ENCODE measurements around the gene ABL1. TPM values are rescaled to one million over a fixed set of nuclear protein-coding genes. Genes with fewer than 3 reads are reported as not detected.

Gene ABL1
- total RNA-seq, 4 donors from 2014 or later, result 31.3 to 40.4 (median 34.8) TPM

GRCh38 chr9:130922893-130923610, 88.0 kb downstream of the ABL1 start:
- WGBS, result 72% methylated on average over 16 of the region's 16 CpGs
- Histone ChIP-seq H3K9me3 (no peaks in the 10 kb centered on the region), H3K4me3 (no peak overlapping the region), H3K36me3 (no peaks in the 10 kb centered on the region), H3K27me3 (peaks cover 79% of the 10 kb centered on the region), H3K27ac (no peak overlapping the region), H3K4me1 (peaks cover 7% of the 10 kb centered on the region)
- no peak for DNase-seq (ENCODE audit: low spot score in 2 of 2)
- TF ChIP-seq POLR2AphosphoS5 (IDR thresholded peaks at IDR 0.05), result no peak
- no peak for TF ChIP-seq EP300 (IDR thresholded peaks at IDR 0.05)
- TF ChIP-seq POLR2A (IDR thresholded peaks at IDR 0.05), result no peak
- no peak for TF ChIP-seq CTCF (IDR thresholded peaks at IDR 0.05)

GRCh38 chr9:130923611-130924447, 88.8 kb downstream of the ABL1 start:
- Histone ChIP-seq H3K36me3 (no peaks in the 10 kb centered on the region), H3K27me3 (peaks cover 71% of the 10 kb centered on the region), H3K9me3 (no peaks in the 10 kb centered on the region), H3K4me3 (no peak overlapping the region), H3K4me1 (peaks cover under 1% of the 10 kb centered on the region), H3K27ac (no peak overlapping the region)
- TF ChIP-seq CTCF (IDR thresholded peaks at IDR 0.05) (no peak), POLR2AphosphoS5 (IDR thresholded peaks at IDR 0.05) (no peak), POLR2A (IDR thresholded peaks at IDR 0.05) (no peak), EP300 (IDR thresholded peaks at IDR 0.05) (no peak)
- DNase-seq (ENCODE audit: low spot score in 2 of 2), result no peak
- 95% methylated on average over 30 of the region's 42 CpGs for WGBS

DNA sequence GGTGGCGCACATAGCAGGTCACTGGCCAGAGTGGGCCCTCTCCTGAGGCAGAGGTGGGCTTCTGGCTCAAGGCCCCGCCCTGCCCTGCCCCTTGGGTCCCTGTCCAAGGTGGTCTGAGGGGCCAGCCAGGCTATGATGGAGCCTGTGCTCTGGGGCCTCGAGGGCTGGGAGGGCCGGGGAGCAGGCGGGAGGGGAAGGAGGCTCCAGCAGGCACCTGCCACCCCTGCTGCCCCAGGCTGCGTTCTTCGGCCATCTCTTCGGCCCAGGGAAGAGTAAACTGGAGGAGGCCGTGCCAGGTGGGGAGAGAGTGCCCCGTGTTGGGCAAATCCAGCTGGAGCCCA, 89.4 kb downstream of the ABL1 start:
- Histone ChIP-seq H3K4me1 (no peaks in the 10 kb centered on the region), H3K9me3 (no peaks in the 10 kb centered on the region), H3K36me3 (no peaks in the 10 kb centered on the region), H3K27ac (no peak overlapping the region), H3K27me3 (peaks cover 67% of the 10 kb centered on the region), H3K4me3 (no peak overlapping the region)
- no peak for TF ChIP-seq CTCF (IDR thresholded peaks at IDR 0.05)
- no peak for TF ChIP-seq POLR2A (IDR thresholded peaks at IDR 0.05)
- no peak for TF ChIP-seq EP300 (IDR thresholded peaks at IDR 0.05)
- no peak for TF ChIP-seq POLR2AphosphoS5 (IDR thresholded peaks at IDR 0.05)
- 67% methylated on average over 7 of the region's 10 CpGs for WGBS
- DNase-seq (ENCODE audit: low spot score in 2 of 2), result no peak

GRCh38 chr9:130925050-130925678, 90.1 kb downstream of the ABL1 start:
- Histone ChIP-seq H3K36me3 (no peaks in the 10 kb centered on the region), H3K4me1 (no peaks in the 10 kb centered on the region), H3K4me3 (no peak overlapping the region), H3K9me3 (no peaks in the 10 kb centered on the region), H3K27ac (no peak overlapping the region), H3K27me3 (peaks cover 66% of the 10 kb centered on the region)
- no peak for DNase-seq (ENCODE audit: low spot score in 2 of 2)
- no peak for TF ChIP-seq POLR2AphosphoS5 (IDR thresholded peaks at IDR 0.05)
- TF ChIP-seq EP300 (IDR thresholded peaks at IDR 0.05), result no peak
- TF ChIP-seq CTCF (IDR thresholded peaks at IDR 0.05), result no peak
- no peak for TF ChIP-seq POLR2A (IDR thresholded peaks at IDR 0.05)
- WGBS, result 87% methylated on average over 15 of the region's 19 CpGs

GRCh38 chr9:130927338-130927737, 92.3 kb downstream of the ABL1 start:
- Histone ChIP-seq H3K4me1 (peaks cover 11% of the 10 kb centered on the region), H3K27ac (no peak overlapping the region), H3K4me3 (no peak overlapping the region), H3K36me3 (no peaks in the 10 kb centered on the region), H3K9me3 (no peaks in the 10 kb centered on the region), H3K27me3 (peaks cover 57% of the 10 kb centered on the region)
- no peak for DNase-seq (ENCODE audit: low spot score in 2 of 2)
- WGBS, result 89% methylated on average over 8 of the region's 10 CpGs
- TF ChIP-seq POLR2A (IDR thresholded peaks at IDR 0.05), result no peak
- no peak for TF ChIP-seq CTCF (IDR thresholded peaks at IDR 0.05)
- TF ChIP-seq EP300 (IDR thresholded peaks at IDR 0.05), result no peak
- TF ChIP-seq POLR2AphosphoS5 (IDR thresholded peaks at IDR 0.05), result no peak

All from suprapubic skin (tissue), 4 donors.